Fibroblast of pulmonary artery (primary cell): ENCODE data around the gene AOPEP.

ENCODE experiments used
- DNase-seq: peaks from one replicate; pipeline ENCODE4 v3.0.0-alpha.2; 2010; ENCODE audit warnings: low read depth
- H3K4me3 ChIP-seq: replicated peaks from 2 replicates; pipeline ENCODE4 v1.5.1; 2011; ENCODE audit warnings: low read depth, mild to moderate bottlenecking, control low read depth, low read length, moderate library complexity
- CTCF ChIP-seq: IDR thresholded peaks from 2 replicates; pipeline ENCODE4 v1.5.1; 2011; ENCODE audit warnings: mild to moderate bottlenecking, control low read depth, low read length, inconsistent platforms; ENCODE audit errors: missing control alignments

Gene AOPEP

DNA sequence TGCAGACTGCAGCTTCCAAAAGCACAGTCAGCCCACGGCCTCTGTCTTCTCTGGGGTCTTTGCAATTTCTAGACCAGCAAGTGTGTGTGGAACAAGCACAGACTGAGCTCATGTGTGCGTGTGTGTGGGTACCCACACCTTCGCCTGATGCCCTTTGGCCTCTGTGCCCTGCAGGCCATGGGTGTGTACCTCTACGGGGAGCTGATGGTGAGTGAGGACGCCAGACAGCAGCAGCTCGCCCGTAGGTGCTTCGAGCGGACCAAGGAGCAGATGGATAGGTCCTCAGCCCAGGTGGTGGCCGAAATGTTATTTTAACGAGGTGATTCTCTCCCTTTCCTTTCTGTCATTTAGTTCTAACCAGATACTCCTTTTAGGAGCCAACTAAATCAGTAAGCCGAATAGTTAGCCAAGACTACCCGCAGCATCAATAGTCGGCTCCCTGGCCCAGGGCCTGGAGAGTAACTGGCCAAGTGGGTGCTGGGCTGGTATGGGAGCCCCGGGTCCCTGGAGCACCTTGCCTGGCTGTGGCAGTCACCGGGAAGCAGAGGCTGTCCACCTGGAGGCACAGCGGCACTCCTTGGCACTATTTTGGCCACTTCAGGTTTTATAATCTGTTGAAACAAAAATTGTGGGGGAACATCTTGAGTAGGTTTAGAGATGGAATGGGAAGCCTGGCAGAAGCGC, 356.0 kb downstream of the AOPEP start:
- no peak for DNase-seq
- TF ChIP-seq CTCF: no peak
- no peak overlapping the region for H3K4me3 ChIP-seq

- no peak for TF ChIP-seq CTCF
- H3K4me3 ChIP-seq: no peak overlapping the region
- no peak for DNase-seq
Measured at GRCh38 chr9:95083086-95083768, 356.7 kb downstream of the AOPEP start.

DNA sequence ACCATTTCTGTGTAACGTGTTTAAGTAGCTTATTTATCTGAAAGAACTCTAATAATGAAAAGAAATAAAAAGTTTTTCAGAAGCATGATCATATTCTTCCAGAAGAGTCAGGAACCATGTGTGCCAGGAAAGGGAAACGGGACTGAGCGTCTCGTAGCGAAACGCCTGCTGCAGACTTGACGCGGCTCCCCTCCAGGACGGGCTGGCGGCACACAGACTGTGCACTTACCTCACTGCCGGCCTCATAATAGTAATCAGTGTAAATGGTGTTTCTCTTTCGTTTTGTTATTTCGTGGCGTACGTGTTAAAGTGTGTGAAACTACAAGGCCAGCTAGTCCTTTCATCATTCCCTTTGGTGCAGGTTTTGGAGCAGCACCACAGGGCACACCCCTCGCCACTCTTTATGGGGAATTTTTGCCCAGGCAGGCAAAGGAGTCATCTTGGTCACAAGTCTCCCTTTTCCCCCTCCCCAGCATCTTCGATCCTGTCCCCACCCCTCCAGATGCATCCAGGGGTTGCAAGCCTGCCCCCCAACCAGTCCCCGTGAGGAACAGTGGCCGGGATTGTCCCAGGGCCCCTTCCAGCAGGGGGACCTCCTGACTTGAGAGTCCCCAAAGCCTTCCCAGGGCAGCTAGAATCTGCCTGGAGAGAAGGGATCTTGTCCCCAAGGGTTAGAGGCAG, 357.9 kb downstream of the AOPEP start:
- DNase-seq: no peak
- TF ChIP-seq CTCF: no peak
- no peak overlapping the region for H3K4me3 ChIP-seq

- DNase-seq: no peak
- TF ChIP-seq CTCF: no peak
- no peak overlapping the region for H3K4me3 ChIP-seq
Measured at GRCh38 chr9:95085036-95085770, 358.7 kb downstream of the AOPEP start.

DNA sequence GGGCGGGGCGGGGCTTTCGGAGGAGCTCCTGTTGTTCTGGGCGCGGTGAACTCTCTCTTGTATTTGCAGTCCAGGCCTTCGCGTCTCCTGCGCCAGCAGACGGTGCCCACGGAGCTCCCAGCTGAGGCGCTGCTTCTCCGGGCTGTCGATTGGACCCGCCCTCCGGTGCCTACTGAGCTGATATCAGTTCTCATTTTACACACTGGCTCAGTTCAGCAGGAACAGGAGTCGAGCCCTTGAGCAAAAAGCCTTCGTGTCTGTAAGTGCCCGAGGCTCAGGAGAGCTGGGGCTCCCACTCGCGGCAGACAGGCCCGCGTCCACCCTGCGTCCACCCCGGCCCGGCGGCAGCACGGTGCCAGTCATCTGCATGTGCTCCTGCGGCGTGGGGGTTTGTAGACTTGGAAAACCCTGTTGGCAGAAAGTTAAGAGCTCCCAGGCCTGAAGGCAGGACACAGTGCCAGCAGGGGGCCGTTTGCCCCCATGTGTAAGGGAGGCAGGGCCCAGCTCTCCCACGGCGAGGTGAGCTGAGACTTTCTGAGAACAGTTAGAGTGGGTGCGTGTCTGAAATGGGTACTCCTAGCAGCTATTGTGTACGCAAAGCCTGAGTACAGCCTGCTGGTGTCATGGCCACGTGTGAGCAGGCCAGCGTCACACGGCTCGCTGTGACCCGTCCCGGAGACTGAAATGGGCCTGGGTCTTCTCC, 359.5 kb downstream of the AOPEP start:
- DNase-seq: no peak
- no peak overlapping the region for H3K4me3 ChIP-seq
- TF ChIP-seq CTCF: no peak

DNA sequence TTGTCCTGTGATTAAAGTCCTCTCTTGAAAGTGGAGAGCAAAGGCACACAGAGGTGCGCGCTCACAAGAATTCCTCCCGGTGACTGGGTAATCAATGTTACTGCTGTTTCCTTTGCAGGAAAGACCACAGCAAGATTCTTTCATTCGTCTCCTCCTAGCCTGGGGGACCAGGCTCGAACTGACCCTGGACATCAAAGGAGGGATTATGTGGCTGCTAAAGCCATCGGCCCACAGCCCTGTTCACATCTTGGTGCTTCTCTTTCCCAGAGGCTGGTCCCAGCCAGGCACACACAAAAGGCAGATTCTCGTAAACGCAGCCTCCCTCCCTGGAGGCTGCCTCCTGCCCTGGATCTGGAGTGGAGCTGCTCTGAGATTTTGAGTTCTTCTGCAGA, 360.1 kb downstream of the AOPEP start:
- DNase-seq: no peak
- no peak overlapping the region for H3K4me3 ChIP-seq
- TF ChIP-seq CTCF: no peak
